A549 (cell line): ENCODE data around the gene RCSD1. TPM values are rescaled to one million over a fixed set of nuclear protein-coding genes. Genes with fewer than 3 reads are reported as not detected.

Experiments
- ATAC-seq, 2 experiments: fragments of 200-7000 bp in 1 of 2; fragments of >200 bp in 1 of 2; cut with Nextera tagmentation in 1 of 2; cut with Tn5 transposase in 1 of 2; 3 replicates each; pipeline versions ENCODE4 v1.8.0 to v1.9.1; 2018 to 2020; ENCODE audit warnings: mild to moderate bottlenecking in 1 of 2, moderate library complexity in 1 of 2
- CTCF ChIA-PET: fragments of 300-600 bp; sonication (Branson Sonifier 250); formaldehyde crosslinking; extraction: SDS; loops from one replicate; lab custom pipeline; 2021; ENCODE audit warnings: antibody characterized with exemption, inconsistent platforms; lab: Yijun Ruan, JAX
- POLR2A ChIA-PET: fragments of 350-600 bp; formaldehyde crosslinking; extraction: SDS; loops from one replicate; lab custom pipeline; 2021; ENCODE audit warnings: antibody characterized with exemption, inconsistent platforms; lab: Yijun Ruan, JAX
- DNase-seq, 2 experiments: peaks; one replicate each; pipeline versions ENCODE4 v3.0.0 to v3.0.0-alpha.2; 2011 to 2016; ENCODE audit warnings: low read depth in 1 of 2, low spot score in 1 of 2
- FAIRE-seq: peaks from 2 replicates; lab custom pipeline; 2011; peaks lifted over from hg19 to GRCh38; lab: Jason Lieb, UNC
- H3K27ac ChIP-seq, 2 experiments: fragments of >200 bp; sonication (Bioruptor Twin); formaldehyde crosslinking; 3 replicates each; pipeline ENCODE4 v1.5.1; 2016 to 2017
- H3K4me1 ChIP-seq: fragments of >200 bp; sonication (Bioruptor Twin); formaldehyde crosslinking; 3 replicates; pipeline ENCODE4 v1.6.1; 2016
- H3K4me2 ChIP-seq: fragments of >200 bp; sonication (Bioruptor Twin); formaldehyde crosslinking; 3 replicates; pipeline ENCODE4 v1.6.1; 2016
- H3K4me3 ChIP-seq: fragments of >200 bp; sonication (Bioruptor Twin); formaldehyde crosslinking; 3 replicates; pipeline ENCODE4 v1.5.1; 2016
- H3K9me3 ChIP-seq: fragments of >200 bp; sonication (Bioruptor Twin); formaldehyde crosslinking; 3 replicates; pipeline ENCODE4 v1.6.1; 2016
- BCL3 ChIP-seq: fragments of >200 bp; sonication (Bioruptor Twin); formaldehyde crosslinking; IDR thresholded peaks from 3 replicates; pipeline ENCODE4 v1.6.1; 2016
- CHD4 ChIP-seq: fragments of 200-600 bp; sonication (generic); IDR thresholded peaks from 2 replicates; pipeline ENCODE4 v1.6.1; 2016; ENCODE audit warnings: antibody characterized with exemption, mild to moderate bottlenecking, borderline replicate concordance
- E2F6 ChIP-seq: IDR thresholded peaks from 2 replicates; pipeline ENCODE4 v1.6.1; 2012; ENCODE audit warnings: low read depth, borderline replicate concordance
- EHF ChIP-seq: fragments of 250-450 bp; sonication (Bioruptor Pico); IDR thresholded peaks from 2 replicates; pipeline ENCODE4 v1.5.0; 2020; ENCODE audit warnings: mild to moderate bottlenecking
- EHMT2 ChIP-seq: fragments of 200-600 bp; sonication (generic); IDR thresholded peaks from 2 replicates; pipeline ENCODE4 v1.6.1; 2016; ENCODE audit warnings: antibody characterized with exemption, low read depth, mild to moderate bottlenecking, moderate library complexity
- EP300 ChIP-seq, 2 experiments: fragments of >200 bp; sonication (Bioruptor Twin); formaldehyde crosslinking; IDR thresholded peaks; 2 replicates in 1 of 2; 3 replicates in 1 of 2; pipeline ENCODE4 v1.6.1; 2016 to 2017
- GATA3 ChIP-seq: IDR thresholded peaks from 2 replicates; pipeline ENCODE4 v1.6.1; 2012; ENCODE audit warnings: borderline replicate concordance
- HOXA7 ChIP-seq: fragments of 250-450 bp; sonication (Bioruptor Pico); IDR thresholded peaks from 2 replicates; pipeline ENCODE4 v1.5.0; 2020; ENCODE audit warnings: mild to moderate bottlenecking, moderate library complexity
- HOXB13 ChIP-seq: fragments of 250-450 bp; sonication (Bioruptor Pico); IDR thresholded peaks from 2 replicates; pipeline ENCODE4 v1.5.0; 2020; ENCODE audit warnings: low read depth, mild to moderate bottlenecking, moderate library complexity
- JUN ChIP-seq, 2 experiments: fragments of >200 bp; sonication (Bioruptor Twin); formaldehyde crosslinking; IDR thresholded peaks; 2 replicates in 1 of 2; 3 replicates in 1 of 2; pipeline ENCODE4 v1.6.1; 2016 to 2017
- JUNB ChIP-seq: fragments of >200 bp; sonication (Bioruptor Twin); formaldehyde crosslinking; IDR thresholded peaks from 2 replicates; pipeline ENCODE4 v1.6.1; 2016
- MAFK ChIP-seq: fragments of 450-650 bp; IDR thresholded peaks from 2 replicates; pipeline ENCODE4 v1.6.1; 2014; ENCODE audit not compliant: partially characterized antibody
- MAZ ChIP-seq: fragments of 150-350 bp; IDR thresholded peaks from 2 replicates; pipeline ENCODE4 v1.6.1; 2014; ENCODE audit warnings: antibody characterized with exemption, low read depth, low read length, borderline replicate concordance
- MYC ChIP-seq: IDR thresholded peaks from 2 replicates; pipeline ENCODE4 v1.6.1; 2012; ENCODE audit warnings: mild to moderate bottlenecking, inconsistent platforms, low read length, improper control_type of control experiment, borderline replicate concordance
- PBX3 ChIP-seq: IDR thresholded peaks from 2 replicates; pipeline ENCODE4 v1.6.1; 2012
- POLR2AphosphoS2 ChIP-seq: conservative IDR thresholded peaks from 2 replicates; pipeline ENCODE4 v1.6.1; 2012; ENCODE audit warnings: low read length, improper control_type of control experiment, inconsistent platforms
- REST ChIP-seq: fragments of 200-600 bp; sonication (generic); IDR thresholded peaks from 2 replicates; pipeline ENCODE4 v1.6.1; 2016; ENCODE audit warnings: antibody characterized with exemption, mild to moderate bottlenecking, moderate library complexity
- TFCP2L1 ChIP-seq: fragments of 250-450 bp; sonication (Bioruptor Pico); IDR thresholded peaks from 2 replicates; pipeline ENCODE4 v1.5.0; 2021; ENCODE audit warnings: mild to moderate bottlenecking
- TP53 ChIP-seq: fragments of 250-450 bp; sonication (Bioruptor Pico); IDR thresholded peaks from 2 replicates; pipeline ENCODE4 v1.5.0; 2021; ENCODE audit warnings: mild to moderate bottlenecking, moderate library complexity
- ZNF302 ChIP-seq: fragments of 250-450 bp; sonication (Bioruptor Pico); IDR thresholded peaks from 2 replicates; pipeline ENCODE4 v1.9.0; 2021; ENCODE audit warnings: inconsistent platforms, mild to moderate bottlenecking, moderate library complexity
- ZSCAN20 ChIP-seq: fragments of 250-450 bp; sonication (Bioruptor Pico); IDR thresholded peaks from 2 replicates; pipeline ENCODE4 v1.8.0; 2022; ENCODE audit warnings: mild to moderate bottlenecking, moderate library complexity
- WGBS: methylation state at CpG from one replicate; pipeline ENCODE4 v1.1.6; 2017; ENCODE audit errors: missing lambda C conversion rate; 5-methylcytosine and 5-hydroxymethylcytosine counted together
- polyA plus RNA-seq, 4 experiments: library from polyadenylated mRNA; depleted of rRNA in 3 of 4; stranded (reverse); fragments of >200 nt; fragmentation: RNase III in 1 of 4; extraction: RNeasy Plus Mini Kit Qiagen cat#74134 plus additional on column Dnase treatment in 1 of 4; gene quantifications; 2 replicates in 3 of 4; 3 replicates in 1 of 4; pipeline ENCODE4 v1.2.3, GENCODE V29; 2011 to 2017

Gene RCSD1
- polyA plus RNA-seq, 2 of the 4 experiments (the other 2 are of a cell fraction) = not detected

GRCh38 chr1:167703557-167703956 lies 73.5 kb downstream of the RCSD1 start:
- no peak overlapping the region for H3K4me3 ChIP-seq
- FAIRE-seq = no peak
- ChIA-PET POLR2A (no interaction called here), CTCF (interaction anchor here (1.0 to 4.5 kb wide), 4 partner anchors 9 to 103 kb away, joined by 3 to 18 read pairs (median 8); no protein-coding TSS in a partner anchor)
- H3K4me1 ChIP-seq = no peaks in the 10 kb centered on the region
- TF ChIP-seq MAFK (no peak), EP300 (IDR thresholded peaks at IDR 0.05) (no peak), EHMT2 (no peak), PBX3 (no peak), REST (no peak), MYC (no peak), JUN (IDR thresholded peaks at IDR 0.05) (no peak), GATA3 (no peak), BCL3 (no peak), ZSCAN20 (CRISPR knock-in tag) (no peak), HOXB13 (CRISPR knock-in tag) (no peak), EHF (CRISPR knock-in tag) (no peak), MAZ (no peak), E2F6 (no peak), TP53 (no peak), ZNF302 (CRISPR knock-in tag) (no peak), HOXA7 (CRISPR knock-in tag) (no peak), TFCP2L1 (no peak), JUNB (no peak), CHD4 (no peak)
- H3K4me2 ChIP-seq = no peak overlapping the region
- no peaks in the 10 kb centered on the region for H3K9me3 ChIP-seq
- DNase-seq = no peak
- no peak for ATAC-seq
- 7% methylated on average over 1 of the region's 1 CpG for WGBS
- no peak overlapping the region for H3K27ac ChIP-seq

- WGBS = 14% methylated on average over 2 of the region's 2 CpGs
- Histone ChIP-seq H3K27ac (no peak overlapping the region), H3K4me1 (no peaks in the 10 kb centered on the region), H3K4me3 (no peak overlapping the region), H3K9me3 (no peaks in the 10 kb centered on the region), H3K4me2 (no peak overlapping the region)
- no peak for ATAC-seq
- no peak for FAIRE-seq
- TF ChIP-seq POLR2AphosphoS2 (no peak), E2F6 (no peak)
- ChIA-PET CTCF (interaction anchor here (0.7 to 4.5 kb wide), 7 partner anchors 9 to 152 kb away, joined by 3 to 18 read pairs (median 4); no protein-coding TSS in a partner anchor), POLR2A (no interaction called here)
- DNase-seq = no peak
Observed at GRCh38 chr1:167704715-167705114, 74.7 kb downstream of the RCSD1 start.
